Measurements from ENCODE around the gene SERPINB2.

DNA sequence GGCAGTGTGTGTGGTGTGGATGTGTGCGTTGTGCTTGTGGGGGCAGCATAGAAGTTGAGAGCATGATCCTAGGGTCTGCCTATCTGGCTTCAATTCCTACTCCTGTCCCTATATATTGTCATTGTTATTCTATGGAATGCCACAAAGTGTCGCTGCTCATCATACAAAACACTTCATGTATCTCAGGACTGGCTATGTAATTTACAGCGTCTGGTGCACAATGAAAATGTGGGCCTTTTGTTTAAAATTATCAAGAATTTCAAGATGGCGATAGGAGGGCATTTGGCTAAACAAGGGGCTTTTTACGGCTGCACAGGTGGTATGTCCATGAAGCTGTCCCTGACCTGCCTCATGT is 3.4 kb downstream of the SERPINB2 start:
- TF ChIP-seq, protein P1, sequence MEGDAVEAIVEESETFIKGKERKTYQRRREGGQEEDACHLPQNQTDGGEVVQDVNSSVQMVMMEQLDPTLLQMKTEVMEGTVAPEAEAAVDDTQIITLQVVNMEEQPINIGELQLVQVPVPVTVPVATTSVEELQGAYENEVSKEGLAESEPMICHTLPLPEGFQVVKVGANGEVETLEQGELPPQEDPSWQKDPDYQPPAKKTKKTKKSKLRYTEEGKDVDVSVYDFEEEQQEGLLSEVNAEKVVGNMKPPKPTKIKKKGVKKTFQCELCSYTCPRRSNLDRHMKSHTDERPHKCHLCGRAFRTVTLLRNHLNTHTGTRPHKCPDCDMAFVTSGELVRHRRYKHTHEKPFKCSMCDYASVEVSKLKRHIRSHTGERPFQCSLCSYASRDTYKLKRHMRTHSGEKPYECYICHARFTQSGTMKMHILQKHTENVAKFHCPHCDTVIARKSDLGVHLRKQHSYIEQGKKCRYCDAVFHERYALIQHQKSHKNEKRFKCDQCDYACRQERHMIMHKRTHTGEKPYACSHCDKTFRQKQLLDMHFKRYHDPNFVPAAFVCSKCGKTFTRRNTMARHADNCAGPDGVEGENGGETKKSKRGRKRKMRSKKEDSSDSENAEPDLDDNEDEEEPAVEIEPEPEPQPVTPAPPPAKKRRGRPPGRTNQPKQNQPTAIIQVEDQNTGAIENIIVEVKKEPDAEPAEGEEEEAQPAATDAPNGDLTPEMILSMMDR (IDR thresholded peaks at IDR 0.05): no peak
- no peak for TF ChIP-seq POLR2A (IDR thresholded peaks at IDR 0.05)

All from esophagus squamous epithelium (tissue), 4 donors.